Measurements from ENCODE around the gene GRID2. TPM values are rescaled to one million over a fixed set of nuclear protein-coding genes. Genes with fewer than 3 reads are reported as not detected.

GRID2 gene
- total and polyA plus RNA-seq, 2 donors from 2014 or later: 0.19 TPM; not detected in 1

GRCh38 chr4:92262371-92262770 lies 41.4 kb upstream of the GRID2 start:
- no peak for FAIRE-seq
- no peak for TF ChIP-seq CTCF (IDR thresholded peaks at IDR 0.05; ENCODE audit: borderline replicate concordance, extremely low read depth, insufficient read depth)
- intact Hi-C loops (cut with DNase I): no loop called here
- Histone ChIP-seq H3K4me1 (ENCODE audit: control insufficient read depth in 2 of 3, insufficient read depth in 2 of 3, low read depth in 1 of 3, low read length in 3 of 3) (no peaks in the 10 kb centered on the region), H3K9me3 (ENCODE audit: control insufficient read depth in 2 of 3, insufficient read depth in 1 of 3, low read length in 3 of 3) (no peaks in the 10 kb centered on the region), H3K27ac (ENCODE audit: low read depth in 2 of 2, low read length in 2 of 2) (no peak overlapping the region), H3K4me3 (ENCODE audit: low read length in 3 of 3) (no peak overlapping the region), H3K36me3 (ENCODE audit: control insufficient read depth in 2 of 3, insufficient read depth in 3 of 3, low read length in 3 of 3) (no peaks in the 10 kb centered on the region), H3K27me3 (ENCODE audit: control insufficient read depth, insufficient read depth, low read length) (no peaks in the 10 kb centered on the region), H3K9ac (ENCODE audit: low read length in 3 of 3) (no peak overlapping the region)
- DNase-seq: no peak

- no peak for FAIRE-seq
- Histone ChIP-seq H3K4me1 (ENCODE audit: control insufficient read depth in 2 of 3, insufficient read depth in 2 of 3, low read depth in 1 of 3, low read length in 3 of 3) (no peaks in the 10 kb centered on the region), H3K4me3 (ENCODE audit: low read length in 3 of 3) (no peak overlapping the region), H3K36me3 (ENCODE audit: control insufficient read depth in 2 of 3, insufficient read depth in 3 of 3, low read length in 3 of 3) (no peaks in the 10 kb centered on the region), H3K9ac (ENCODE audit: low read length in 3 of 3) (no peak overlapping the region), H3K9me3 (ENCODE audit: control insufficient read depth in 2 of 3, insufficient read depth in 1 of 3, low read length in 3 of 3) (no peaks in the 10 kb centered on the region), H3K27me3 (ENCODE audit: control insufficient read depth, insufficient read depth, low read length) (no peaks in the 10 kb centered on the region), H3K27ac (ENCODE audit: low read depth in 2 of 2, low read length in 2 of 2) (no peak overlapping the region)
- DNase-seq: no peak
- no peak for TF ChIP-seq CTCF (IDR thresholded peaks at IDR 0.05; ENCODE audit: borderline replicate concordance, extremely low read depth, insufficient read depth)
- intact Hi-C loops (cut with DNase I): no loop called here
Measured at GRCh38 chr4:92263010-92263409, 40.8 kb upstream of the GRID2 start.

GRCh38 chr4:92263575-92263974 lies 40.2 kb upstream of the GRID2 start:
- FAIRE-seq (no peak), DNase-seq (no peak)
- TF ChIP-seq CTCF (IDR thresholded peaks at IDR 0.05; ENCODE audit: borderline replicate concordance, extremely low read depth, insufficient read depth): no peak
- intact Hi-C loops (cut with DNase I): no loop called here
- Histone ChIP-seq H3K9ac (ENCODE audit: low read length in 3 of 3) (no peak overlapping the region), H3K4me1 (ENCODE audit: control insufficient read depth in 2 of 3, insufficient read depth in 2 of 3, low read depth in 1 of 3, low read length in 3 of 3) (no peaks in the 10 kb centered on the region), H3K4me3 (ENCODE audit: low read length in 3 of 3) (no peak overlapping the region), H3K36me3 (ENCODE audit: control insufficient read depth in 2 of 3, insufficient read depth in 3 of 3, low read length in 3 of 3) (no peaks in the 10 kb centered on the region), H3K27me3 (ENCODE audit: control insufficient read depth, insufficient read depth, low read length) (no peaks in the 10 kb centered on the region), H3K27ac (ENCODE audit: low read depth in 2 of 2, low read length in 2 of 2) (no peak overlapping the region), H3K9me3 (ENCODE audit: control insufficient read depth in 2 of 3, insufficient read depth in 1 of 3, low read length in 3 of 3) (no peaks in the 10 kb centered on the region)

GRCh38 chr4:92264163-92264562 lies 39.6 kb upstream of the GRID2 start:
- Histone ChIP-seq H3K4me3 (ENCODE audit: low read length in 3 of 3) (no peak overlapping the region), H3K4me1 (ENCODE audit: control insufficient read depth in 2 of 3, insufficient read depth in 2 of 3, low read depth in 1 of 3, low read length in 3 of 3) (no peaks in the 10 kb centered on the region), H3K9ac (ENCODE audit: low read length in 3 of 3) (no peak overlapping the region), H3K27ac (ENCODE audit: low read depth in 2 of 2, low read length in 2 of 2) (no peak overlapping the region), H3K27me3 (ENCODE audit: control insufficient read depth, insufficient read depth, low read length) (no peaks in the 10 kb centered on the region), H3K9me3 (ENCODE audit: control insufficient read depth in 2 of 3, insufficient read depth in 1 of 3, low read length in 3 of 3) (no peaks in the 10 kb centered on the region), H3K36me3 (ENCODE audit: control insufficient read depth in 2 of 3, insufficient read depth in 3 of 3, low read length in 3 of 3) (no peaks in the 10 kb centered on the region)
- DNase-seq: no peak
- intact Hi-C loops (cut with DNase I): no loop called here
- FAIRE-seq: no peak
- TF ChIP-seq CTCF (IDR thresholded peaks at IDR 0.05; ENCODE audit: borderline replicate concordance, extremely low read depth, insufficient read depth): no peak

Data from kidney (tissue), 14 donors.